Measurements from ENCODE around the gene PBX1.
"Not testable (repeated sequence)": the region's sequence is repeated elsewhere in the genome, so short reads cannot be mapped to it uniquely, and the experiment has no call there.

Gene PBX1

GRCh38 chr1:164643018-164643417 is 84.0 kb downstream of the PBX1 start:
- DNase-seq (ENCODE audit: low spot score): no peak

GRCh38 chr1:164644268-164644667 is 85.3 kb downstream of the PBX1 start:
- no peak for DNase-seq (ENCODE audit: low spot score)

- DNase-seq (ENCODE audit: low spot score): peak; percentile 70
These were observed 86.0 kb downstream of the PBX1 start for GRCh38 chr1:164644774-164645644.

- no peak for DNase-seq (ENCODE audit: low spot score)
These were observed 86.9 kb downstream of the PBX1 start for GRCh38 chr1:164645921-164646320.

GRCh38 chr1:164647211-164647610 is 88.2 kb downstream of the PBX1 start:
- no peak for DNase-seq (ENCODE audit: low spot score)

GRCh38 chr1:164648636-164649035 is 89.7 kb downstream of the PBX1 start:
- DNase-seq (ENCODE audit: low spot score): no peak

GRCh38 chr1:164649146-164649545 is 90.2 kb downstream of the PBX1 start:
- DNase-seq (ENCODE audit: low spot score): no peak

GRCh38 chr1:164650531-164650930 is 91.5 kb downstream of the PBX1 start:
- no peak for DNase-seq (ENCODE audit: low spot score)

- DNase-seq (ENCODE audit: low spot score): no peak
These were observed 92.5 kb downstream of the PBX1 start for GRCh38 chr1:164651351-164651951.

- not testable (repeated sequence) for DNase-seq (ENCODE audit: low spot score)
These were observed 94.0 kb downstream of the PBX1 start for GRCh38 chr1:164652969-164653368.

GRCh38 chr1:164653705-164654104 is 94.7 kb downstream of the PBX1 start:
- DNase-seq (ENCODE audit: low spot score): no peak

GRCh38 chr1:164654200-164654599 is 95.2 kb downstream of the PBX1 start:
- DNase-seq (ENCODE audit: low spot score): no peak

GRCh38 chr1:164658864-164659263 is 99.9 kb downstream of the PBX1 start:
- no peak for DNase-seq (ENCODE audit: low spot score)

- no peak for DNase-seq (ENCODE audit: low spot score)
These were observed 100.8 kb downstream of the PBX1 start for GRCh38 chr1:164659621-164660411.

- DNase-seq (ENCODE audit: low spot score): no peak
These were observed 101.4 kb downstream of the PBX1 start for GRCh38 chr1:164660412-164660772.

GRCh38 chr1:164660775-164661174 is 101.8 kb downstream of the PBX1 start:
- DNase-seq (ENCODE audit: low spot score): no peak

- no peak for DNase-seq (ENCODE audit: low spot score)
These were observed 103.5 kb downstream of the PBX1 start for GRCh38 chr1:164662462-164662861.

- no peak for DNase-seq (ENCODE audit: low spot score)
These were observed 104.0 kb downstream of the PBX1 start for GRCh38 chr1:164662955-164663354.

GRCh38 chr1:164664127-164664526 is 105.1 kb downstream of the PBX1 start:
- no peak for DNase-seq (ENCODE audit: low spot score)

- DNase-seq (ENCODE audit: low spot score): no peak
These were observed 108.0 kb downstream of the PBX1 start for GRCh38 chr1:164667001-164667400.

- DNase-seq (ENCODE audit: low spot score): no peak
These were observed 108.6 kb downstream of the PBX1 start for GRCh38 chr1:164667600-164667999.

GRCh38 chr1:164668491-164669400 is 109.8 kb downstream of the PBX1 start:
- no peak for DNase-seq (ENCODE audit: low spot score)

Data from AG20443 (cell line).